ENCODE data around the gene MRTFA.

GRCh38 chr22:40597526-40598430 lies 38.7 kb downstream of the MRTFA start:
- TF ChIP-seq CTCF (IDR thresholded peaks at IDR 0.05; ENCODE audit: low read depth, low read length, missing input control) (no peak), NR2F2 (IDR thresholded peaks at IDR 0.05) (no peak), TAF1 (conservative IDR thresholded peaks at IDR 0.05) (no peak), HNF4G (IDR thresholded peaks at IDR 0.05) (no peak), EGR1 (IDR thresholded peaks at IDR 0.05; ENCODE audit: low read depth in 2 of 2) (no peak), JUND (IDR thresholded peaks at IDR 0.05) (no peak), ATF3 (IDR thresholded peaks at IDR 0.05) (no peak), SP1 (IDR thresholded peaks at IDR 0.05) (no peak), HNF4A (conservative IDR thresholded peaks at IDR 0.05) (no peak)
